Endothelial cell of umbilical vein (primary cell): ENCODE measurements around the gene ENTR1.

Experiments
- CTCF ChIP-seq, 2 donors: IDR thresholded peaks; 1 replicate in 1 of 2; 2 replicates in 1 of 2; pipeline ENCODE4 v1.5.1; 2011; ENCODE audit warnings: low read length in 2 of 2, mild to moderate bottlenecking in 2 of 2, moderate library complexity in 2 of 2, control low read depth in 1 of 2, inconsistent platforms in 1 of 2, low read depth in 1 of 2; ENCODE audit not compliant: insufficient read depth in 1 of 2; ENCODE audit errors: extremely low read depth in 1 of 2
- JUN ChIP-seq: IDR thresholded peaks from 2 replicates; pipeline ENCODE4 v1.6.1; 2011; ENCODE audit warnings: borderline replicate concordance, low read depth; ENCODE audit not compliant: insufficient read length, insufficient read depth
- MYC ChIP-seq: IDR thresholded peaks from one replicate; pipeline ENCODE4 v1.6.1; 2011; ENCODE audit warnings: mild to moderate bottlenecking, low read depth, low read length
- POLR2A ChIP-seq: IDR thresholded peaks from 2 replicates; pipeline ENCODE4 v1.6.1; 2012; ENCODE audit warnings: low read depth, mild to moderate bottlenecking, control low read depth, low read length
- POLR2AphosphoS5 ChIP-seq: IDR thresholded peaks from 2 replicates; pipeline ENCODE4 v1.6.1; 2012; ENCODE audit warnings: low read depth, mild to moderate bottlenecking, control low read depth, low read length, moderate library complexity; ENCODE audit not compliant: insufficient read depth

- TF ChIP-seq POLR2AphosphoS5 (no peak), CTCF (IDR thresholded peaks at IDR 0.05; ENCODE audit: extremely low read depth in 1 of 2, insufficient read depth in 1 of 2, low read depth in 1 of 2, low read length in 2 of 2) (no peak), JUN (no peak), POLR2A (no peak), MYC (no peak)
Observed at GRCh38 chr9:136447173-136447778, 36.9 kb upstream of the ENTR1 start.
